Measurements from ENCODE around the gene LRWD1.
"Not testable (repeated sequence)": the region's sequence is repeated elsewhere in the genome, so short reads cannot be mapped to it uniquely, and the experiment has no call there.

LRWD1 gene

DNA sequence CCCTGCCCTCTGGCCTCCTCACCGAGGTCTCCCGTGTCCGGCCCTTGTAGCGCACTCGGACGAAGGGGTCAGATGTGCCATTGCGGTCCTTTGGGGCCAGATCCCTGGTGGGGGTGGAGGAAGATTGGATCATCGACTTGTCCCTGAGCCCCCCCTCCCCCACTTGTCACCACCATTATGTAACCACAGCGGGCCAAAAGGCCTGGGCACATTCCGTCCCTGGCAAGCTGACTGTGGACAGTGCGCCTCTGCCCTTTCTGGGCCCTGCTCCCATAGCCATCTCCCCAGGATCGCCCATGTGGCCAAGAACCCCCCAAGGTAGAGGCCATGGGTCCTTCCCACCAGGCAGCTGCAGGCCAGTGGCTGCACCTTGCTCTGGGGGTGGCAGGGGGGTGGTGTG lies 38.4 kb downstream of the LRWD1 start:
- not testable (repeated sequence) for H3K4me3 ChIP-seq (ENCODE audit: low read depth, low read length); DNase-seq (ENCODE audit: low read depth)

DNA sequence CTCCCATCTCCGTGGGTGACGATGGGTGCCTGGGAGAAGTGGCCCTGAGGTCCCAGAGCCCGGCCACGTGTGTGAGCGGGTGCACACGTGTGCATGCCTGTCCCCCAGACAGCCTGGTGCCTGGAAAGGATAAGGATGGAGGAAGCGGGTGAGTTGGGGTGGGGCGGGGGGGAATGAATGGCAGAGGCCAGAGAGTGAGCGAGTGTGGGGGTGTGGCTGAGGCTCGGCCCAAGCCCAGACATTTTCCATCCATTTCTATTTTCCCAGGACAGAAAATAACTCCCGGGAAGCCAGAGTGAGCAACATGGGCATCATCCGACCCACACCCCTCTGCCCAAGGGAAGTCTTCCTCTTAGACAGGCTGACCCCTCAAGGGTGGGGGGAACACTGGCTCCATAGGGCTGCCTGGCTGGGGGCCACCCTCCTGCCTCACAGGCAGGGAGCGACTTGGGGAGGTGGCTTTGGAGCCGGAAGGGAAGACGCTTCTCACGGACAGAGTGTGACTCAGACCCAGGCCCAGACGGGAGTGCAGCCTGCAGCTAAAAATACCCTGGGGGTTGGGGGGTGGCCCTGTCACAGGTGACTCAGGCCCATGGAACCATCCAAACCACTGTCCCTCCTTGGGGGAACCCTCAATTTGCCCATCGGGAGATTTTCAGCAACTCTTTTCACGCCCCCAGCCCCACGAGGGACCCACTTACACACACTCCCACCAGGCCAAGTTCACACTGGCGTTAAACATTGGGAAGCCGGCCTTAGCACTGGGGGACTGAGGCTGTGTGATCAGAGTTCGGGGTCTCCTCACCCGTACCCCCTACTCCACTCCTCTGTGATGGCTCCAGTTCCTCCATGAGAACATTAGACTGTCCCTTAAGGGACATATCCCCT lies 40.8 kb downstream of the LRWD1 start:
- not testable (repeated sequence) for H3K4me3 ChIP-seq (ENCODE audit: low read depth, low read length); DNase-seq (ENCODE audit: low read depth)

DNA sequence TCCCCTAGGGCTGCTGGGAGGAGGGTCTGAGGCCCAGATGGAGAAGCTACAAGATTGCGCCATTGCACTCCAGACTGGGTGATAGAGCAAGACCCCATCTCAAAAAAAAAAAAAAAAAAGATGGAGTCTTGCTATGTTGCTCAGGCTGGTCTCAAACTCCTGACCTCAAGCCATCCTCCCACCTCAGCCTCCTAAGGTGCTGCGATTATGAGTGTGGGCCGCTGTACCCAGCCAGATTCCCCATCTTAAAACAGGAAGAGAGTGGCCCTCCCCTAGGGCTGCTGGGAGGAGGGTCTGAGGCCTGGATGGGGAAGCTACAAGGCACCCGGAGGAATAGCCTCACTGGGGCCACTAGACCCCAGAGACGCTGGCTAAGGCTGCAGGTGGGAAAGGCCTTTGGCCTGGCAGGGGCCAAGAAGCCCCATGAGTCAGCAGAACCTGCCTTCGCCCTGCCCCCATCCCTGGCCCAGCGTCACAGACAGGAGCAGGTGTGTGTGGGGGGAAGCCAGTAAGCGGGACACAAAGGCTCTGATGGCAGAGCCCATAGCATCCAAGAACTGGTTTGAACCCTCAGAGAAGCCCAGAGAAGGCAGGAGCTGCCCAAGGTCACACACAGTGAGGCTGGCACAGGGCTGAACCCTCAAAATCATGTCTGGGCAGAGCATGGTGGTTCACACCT lies 42.8 kb downstream of the LRWD1 start:
- DNase-seq (ENCODE audit: low read depth); H3K4me3 ChIP-seq (ENCODE audit: low read depth, low read length): not testable (repeated sequence)

DNA sequence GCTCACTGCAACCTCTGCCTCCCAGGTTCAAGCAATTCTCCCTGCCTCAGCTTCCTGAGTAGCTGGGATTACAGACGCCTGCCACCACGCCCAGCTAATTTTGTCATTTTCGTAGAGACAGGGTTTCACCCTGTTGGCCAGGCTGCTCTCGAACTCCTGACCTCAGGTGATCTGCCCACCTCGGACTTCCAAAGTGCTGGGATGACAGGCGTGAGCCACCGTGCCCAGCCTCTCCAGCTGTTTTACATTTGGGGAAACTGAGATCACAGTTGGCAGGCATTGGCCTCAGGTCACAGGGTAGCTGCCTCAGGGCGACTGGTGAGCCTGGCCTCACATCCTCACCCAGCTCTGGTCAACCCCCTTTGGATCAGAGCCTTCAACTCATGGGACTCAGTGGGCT lies 45.8 kb downstream of the LRWD1 start:
- not testable (repeated sequence) for DNase-seq (ENCODE audit: low read depth); H3K4me3 ChIP-seq (ENCODE audit: low read depth, low read length)

DNA sequence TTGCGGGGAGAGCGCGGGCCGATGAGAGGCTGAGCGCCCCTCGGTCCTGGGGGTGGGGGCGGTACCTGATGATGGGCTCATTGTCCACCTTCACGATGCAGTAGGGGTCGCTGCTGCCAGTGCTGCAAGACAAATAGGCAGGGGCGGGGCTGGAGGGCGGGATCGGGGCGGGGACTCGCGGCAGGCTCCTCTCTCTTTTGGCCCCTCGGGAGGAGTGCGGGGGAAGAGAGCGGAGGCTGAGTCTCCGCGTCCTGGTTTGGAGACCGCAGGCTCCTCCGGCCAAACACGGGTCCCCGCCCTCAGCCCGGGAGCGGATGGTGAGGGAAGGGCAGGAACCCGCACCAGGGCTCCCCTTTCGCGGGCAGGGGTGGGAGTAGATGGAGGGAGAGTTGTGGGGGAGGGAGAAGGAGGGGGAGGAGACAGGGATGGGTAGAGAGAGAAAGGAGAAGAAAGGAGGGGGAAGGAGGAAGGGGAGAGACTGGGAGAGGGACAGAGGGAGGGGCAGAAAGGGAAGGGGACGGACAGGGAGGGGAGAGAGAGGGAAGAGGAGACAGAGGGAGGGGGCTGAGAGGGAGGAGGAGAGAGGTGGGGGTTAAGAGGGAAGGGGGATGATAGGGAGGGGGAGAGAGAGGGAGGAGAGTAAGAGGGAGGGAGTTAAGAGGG lies 47.2 kb downstream of the LRWD1 start:
- not testable (repeated sequence) for DNase-seq (ENCODE audit: low read depth); H3K4me3 ChIP-seq (ENCODE audit: low read depth, low read length)

DNA sequence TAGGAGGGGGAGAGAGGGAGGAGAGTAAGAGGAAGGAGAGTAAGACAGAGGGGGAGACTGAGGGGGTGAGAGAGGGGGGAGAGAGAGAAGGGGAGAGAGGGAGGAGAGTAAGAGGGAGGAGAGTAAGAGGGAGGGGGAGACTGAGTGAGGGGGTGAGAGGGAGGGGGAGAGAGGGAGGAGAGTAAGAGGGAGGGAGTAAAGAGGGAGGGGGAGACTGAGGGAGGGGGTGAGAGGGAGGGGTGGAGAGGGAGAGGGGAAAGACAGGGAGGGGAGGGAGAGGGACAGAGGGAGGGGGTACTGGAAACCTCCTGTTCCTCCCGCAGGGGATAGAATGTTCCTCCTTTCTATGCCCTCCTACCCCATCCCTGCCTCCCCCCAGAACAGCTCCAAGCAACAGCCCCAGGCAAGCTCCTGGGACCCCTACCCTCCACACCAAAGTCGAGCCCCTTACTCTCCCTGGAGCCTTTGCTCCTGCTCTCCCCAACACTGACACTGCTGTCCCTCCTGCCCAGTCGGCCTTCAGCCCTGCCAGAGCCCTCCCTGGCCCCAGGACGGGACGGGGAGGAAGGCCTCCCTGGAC lies 47.9 kb downstream of the LRWD1 start:
- not testable (repeated sequence) for DNase-seq (ENCODE audit: low read depth); H3K4me3 ChIP-seq (ENCODE audit: low read depth, low read length)

DNA sequence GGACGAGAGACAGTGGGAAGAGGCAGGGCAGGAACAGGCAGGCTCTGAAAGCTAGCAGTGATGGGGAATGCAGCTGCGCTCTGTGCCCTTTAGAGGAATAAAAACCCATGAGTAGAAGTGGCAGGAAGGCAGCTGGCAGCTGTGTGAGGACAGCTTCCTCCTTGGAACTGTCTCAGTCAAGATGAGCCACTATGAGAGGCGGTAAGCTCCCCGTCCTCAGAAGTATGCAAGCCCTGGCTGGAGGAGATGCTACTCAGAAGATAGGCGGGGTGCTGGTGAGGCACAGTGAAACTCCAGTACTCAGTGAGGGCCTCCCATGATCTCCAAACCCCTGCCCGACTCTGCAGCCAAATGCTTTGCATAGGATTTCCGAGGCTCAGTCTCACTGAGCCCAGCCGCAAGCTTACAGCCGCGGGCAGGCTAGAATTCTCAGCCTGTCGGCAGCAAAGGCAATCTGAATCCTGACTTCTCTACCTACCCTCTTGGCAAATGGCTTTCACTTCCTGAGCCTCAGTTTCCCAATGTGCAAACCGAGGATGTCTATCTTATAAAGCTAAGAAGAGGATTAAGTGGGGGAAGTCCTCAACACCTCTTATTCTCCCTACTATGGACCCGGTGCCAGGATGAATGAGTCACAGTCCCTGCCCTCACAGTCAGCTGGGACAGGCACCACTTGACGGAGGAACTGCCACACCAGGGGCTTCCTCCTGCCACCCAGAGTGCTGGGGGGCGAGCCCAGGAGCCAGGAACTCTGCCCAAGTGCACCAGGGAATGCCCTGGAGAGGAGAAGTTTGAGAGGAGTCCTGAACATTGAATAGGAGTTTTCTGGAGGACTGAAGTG lies 50.3 kb downstream of the LRWD1 start:
- DNase-seq (ENCODE audit: low read depth); H3K4me3 ChIP-seq (ENCODE audit: low read depth, low read length): not testable (repeated sequence)

DNA sequence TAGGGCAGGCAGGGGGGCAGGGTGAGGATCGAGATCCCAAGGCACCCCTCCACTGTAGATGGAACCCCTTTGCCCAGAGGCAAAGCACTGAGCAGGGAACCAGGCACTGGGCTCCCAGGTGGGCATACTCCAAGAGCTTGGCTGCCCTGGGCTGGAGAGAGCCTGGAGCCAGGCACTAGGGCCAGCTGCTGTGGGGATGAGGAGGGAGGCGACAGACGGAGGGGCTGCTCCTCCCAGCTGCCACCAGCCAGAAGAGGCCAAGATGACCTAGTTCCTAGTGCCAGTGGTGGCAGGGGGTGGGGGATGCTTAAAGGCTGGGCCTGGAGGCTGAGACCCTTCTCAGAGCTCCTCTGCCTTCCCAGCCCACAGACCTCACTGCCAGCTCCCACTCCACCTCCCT lies 51.1 kb downstream of the LRWD1 start:
- not testable (repeated sequence) for H3K4me3 ChIP-seq (ENCODE audit: low read depth, low read length); DNase-seq (ENCODE audit: low read depth)

DNA sequence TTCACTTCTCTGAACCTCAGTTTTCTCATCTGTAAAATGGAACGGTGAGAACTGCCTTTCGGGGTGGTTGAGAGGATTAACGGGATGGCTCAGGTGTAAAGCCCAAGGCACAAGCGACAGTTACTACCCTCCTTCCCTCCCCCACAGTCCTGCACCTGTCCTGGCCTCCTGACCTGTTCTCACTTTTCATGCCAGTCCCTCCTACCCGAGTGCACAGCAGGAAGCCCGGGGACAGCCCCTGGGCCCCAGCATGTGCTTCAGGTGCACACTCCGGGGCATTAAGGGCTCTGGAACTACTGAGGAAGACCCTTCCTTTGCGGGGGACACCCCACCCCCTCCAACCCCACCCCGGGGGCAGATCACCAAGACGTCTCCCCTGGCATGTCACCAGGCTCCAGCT lies 52.2 kb downstream of the LRWD1 start:
- not testable (repeated sequence) for H3K4me3 ChIP-seq (ENCODE audit: low read depth, low read length)

DNA sequence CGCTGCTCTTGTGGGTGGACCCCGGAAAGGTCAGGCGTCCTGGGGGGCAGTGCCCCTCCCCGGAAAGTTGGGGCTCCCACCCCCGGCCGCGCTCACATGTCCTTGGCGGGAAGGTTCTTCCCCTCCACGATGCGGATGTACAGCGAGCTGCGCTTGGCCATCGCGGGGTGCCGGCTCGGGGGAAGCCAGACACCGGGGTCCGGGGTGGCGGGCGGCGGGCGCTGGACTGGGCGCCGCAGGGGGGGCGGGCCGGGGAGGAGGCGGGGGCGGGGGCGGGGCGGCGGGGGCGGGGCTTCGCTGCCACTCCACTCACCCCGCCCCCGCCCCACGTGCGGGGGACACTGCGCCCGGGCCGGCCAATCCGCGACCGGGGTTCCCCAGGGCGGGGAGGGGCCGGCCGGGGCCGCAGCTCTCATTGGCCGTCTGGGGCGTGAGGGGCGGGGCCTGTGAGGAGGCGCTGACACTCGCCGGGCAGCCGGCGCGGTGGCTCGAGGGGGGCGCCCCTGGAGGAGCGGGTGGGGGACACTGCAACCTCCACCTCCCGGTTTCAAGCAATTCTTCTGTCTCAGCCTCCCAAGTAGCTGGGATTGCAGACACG lies 52.9 kb downstream of the LRWD1 start, which contains the start of gene RASA4B:
TSS of gene RASA4B (minus strand) at position 228 of the 598 bp plus-strand sequence. CDS start at position 161, 67 bp downstream.
- not testable (repeated sequence) for H3K4me3 ChIP-seq (ENCODE audit: low read depth, low read length)

More for the DNA sequence above, 52.2 kb downstream of the LRWD1 start:
- not testable (repeated sequence) for DNase-seq (ENCODE audit: low read depth)

DNA sequence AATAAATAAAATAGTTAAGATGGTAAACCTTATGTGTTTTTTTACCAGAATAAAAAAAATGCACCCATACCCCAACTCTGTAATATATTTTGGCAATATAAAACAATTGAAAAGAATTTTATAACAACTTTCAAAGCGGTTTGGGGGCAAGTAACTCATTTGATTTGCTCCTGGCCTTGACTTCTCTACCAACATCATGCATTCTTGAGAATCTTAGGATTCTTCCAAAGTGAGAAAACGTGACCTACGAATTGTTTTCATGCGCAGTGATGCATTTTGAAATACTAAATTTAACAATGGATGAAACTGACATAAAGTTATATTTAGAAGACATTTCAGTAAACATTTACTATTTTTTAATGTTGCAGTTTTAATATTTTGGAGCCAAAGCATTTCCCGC lies 56.0 kb downstream of the LRWD1 start:
- not testable (repeated sequence) for H3K4me3 ChIP-seq (ENCODE audit: low read depth, low read length); DNase-seq (ENCODE audit: low read depth)

More for the DNA sequence above, 52.9 kb downstream of the LRWD1 start, which contains the start of gene RASA4B:
- not testable (repeated sequence) for DNase-seq (ENCODE audit: low read depth)

Data from LNCaP clone FGC (cell line).